DMS 273 (cell line): ENCODE data around the gene SOBP.

Experiments used
- DNase-seq: peaks from one replicate; lab custom pipeline; 2025; ENCODE audit not compliant: unreplicated experiment; lab: John Stamatoyannopoulos, UW

Gene SOBP

GRCh38 chr6:107485157-107485556, 4.8 kb upstream of the SOBP start:
- DNase-seq: no peak

DNA sequence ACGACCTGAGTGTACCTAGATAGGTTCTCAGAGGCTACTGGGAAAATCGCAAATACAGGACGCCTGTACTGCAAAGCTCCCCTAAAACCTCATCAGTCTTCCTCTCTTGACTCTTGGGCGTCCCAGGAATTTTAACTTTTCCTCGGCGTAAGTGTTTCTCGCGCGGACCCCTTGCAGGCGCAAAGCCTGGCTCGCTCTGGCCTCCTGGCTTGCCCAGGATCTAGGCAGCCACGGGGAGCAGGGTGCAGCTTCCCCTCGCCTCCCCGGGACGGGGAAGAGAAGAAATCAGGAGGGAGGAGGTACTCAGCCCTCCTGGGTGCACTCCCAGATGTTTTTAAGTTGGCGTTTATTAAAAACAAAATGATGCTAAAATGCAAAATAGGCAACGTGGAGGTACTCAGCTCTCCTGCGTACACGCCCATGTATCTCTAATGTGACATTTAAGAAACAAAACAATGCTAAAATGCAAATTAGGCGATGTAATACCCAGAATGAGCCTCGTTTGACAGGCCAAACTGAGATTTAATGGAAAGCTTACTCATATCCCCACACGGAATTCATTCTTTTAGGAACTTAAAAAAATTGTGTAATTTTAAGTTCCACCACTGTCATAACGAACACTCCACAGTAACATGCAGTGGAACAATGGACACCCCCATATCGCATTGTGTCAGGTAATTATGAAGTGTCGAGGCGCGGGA, 1.6 kb upstream of the SOBP start:
- DNase-seq: peak; percentile 27

- peak; percentile 76 for DNase-seq
These were observed 862 bp upstream of the SOBP start for GRCh38 chr6:107488875-107489635.

GRCh38 chr6:107490566-107491137, 735 bp downstream of the SOBP start:
- DNase-seq: no peak

DNA sequence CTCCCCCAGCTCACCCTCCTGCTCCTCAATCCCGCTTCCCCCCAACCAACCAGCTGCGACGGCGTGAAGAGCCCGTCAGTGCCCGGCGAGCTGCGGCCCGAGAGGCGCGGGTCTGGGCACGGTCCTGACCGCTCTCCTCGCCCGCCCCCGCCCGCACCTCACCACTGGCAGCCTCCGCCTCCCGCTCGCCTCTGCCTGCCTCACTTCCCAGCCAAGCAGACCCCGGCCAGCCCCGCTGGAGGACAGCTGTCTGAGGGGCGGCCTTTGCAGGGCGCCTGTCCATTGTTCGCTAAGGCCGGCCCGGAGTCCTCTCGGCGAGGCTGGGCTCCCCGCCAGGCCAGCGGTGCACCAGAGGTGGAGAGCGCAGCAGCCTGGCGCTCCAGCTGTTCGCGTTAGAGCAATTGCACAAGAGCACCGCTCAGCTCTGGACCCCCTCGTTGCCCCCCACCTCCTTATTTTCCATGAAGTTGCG, 1.3 kb downstream of the SOBP start:
- DNase-seq: peak; percentile 71

GRCh38 chr6:107491760-107492660, 2.1 kb downstream of the SOBP start:
- peak; percentile 70 for DNase-seq

GRCh38 chr6:107493158-107494057, 3.5 kb downstream of the SOBP start:
- peak; percentile 71 for DNase-seq

GRCh38 chr6:107495196-107495643, 5.3 kb downstream of the SOBP start:
- DNase-seq: no peak

DNA sequence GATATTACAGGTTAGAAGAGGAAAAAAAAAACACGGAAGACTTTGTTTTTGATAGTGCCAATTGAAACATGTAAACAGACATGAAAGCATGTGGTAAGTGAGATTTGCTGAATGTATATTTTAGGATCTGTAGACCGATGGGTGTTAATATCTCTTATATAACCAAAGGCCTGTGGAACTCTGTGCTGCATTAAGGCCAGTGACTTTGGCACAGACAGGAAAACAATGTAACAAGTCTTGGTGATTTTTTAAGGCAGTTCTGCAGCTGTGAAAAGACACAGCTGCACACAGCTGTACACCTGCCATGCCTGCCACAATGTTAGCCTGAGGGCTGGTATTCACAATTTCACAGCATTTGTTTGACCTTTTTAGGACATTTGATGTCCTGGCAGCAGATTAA, 6.1 kb downstream of the SOBP start:
- DNase-seq: no peak

DNA sequence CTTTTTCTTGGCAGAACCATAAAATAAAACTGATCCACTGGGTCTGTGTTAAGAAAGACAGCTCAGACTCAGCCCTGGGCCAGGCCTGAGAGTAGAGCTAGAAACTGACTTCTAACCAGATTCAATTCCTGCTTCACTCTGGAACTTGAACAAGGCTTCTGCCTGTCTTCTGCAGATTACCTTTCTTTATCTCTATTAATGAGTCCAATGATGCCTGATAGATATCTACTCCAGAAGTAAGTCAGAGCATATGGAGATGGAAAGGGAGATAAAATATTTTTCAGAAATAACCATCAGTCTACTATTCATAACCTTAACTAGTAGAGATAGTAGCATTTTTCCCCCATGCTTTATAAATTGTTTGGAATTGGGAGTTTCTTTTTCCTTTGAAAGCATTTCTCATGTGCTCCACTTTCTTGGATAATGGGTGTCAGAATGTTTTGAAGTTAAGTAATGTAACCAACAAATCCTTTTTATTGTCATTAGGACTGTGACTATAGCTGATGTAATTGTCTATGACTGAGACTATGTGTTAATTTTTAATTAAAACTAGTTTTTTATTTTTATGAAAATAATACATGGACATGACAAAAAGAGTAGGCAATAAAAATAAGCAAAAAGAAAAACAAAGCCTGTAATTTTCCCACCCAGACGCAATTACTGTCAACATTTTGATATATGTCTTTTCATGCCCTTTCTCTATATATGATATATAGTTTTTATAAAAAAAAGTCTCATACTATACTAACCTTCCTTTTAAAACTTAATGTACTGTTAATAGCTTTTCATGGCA, 7.2 kb downstream of the SOBP start:
- no peak for DNase-seq

DNA sequence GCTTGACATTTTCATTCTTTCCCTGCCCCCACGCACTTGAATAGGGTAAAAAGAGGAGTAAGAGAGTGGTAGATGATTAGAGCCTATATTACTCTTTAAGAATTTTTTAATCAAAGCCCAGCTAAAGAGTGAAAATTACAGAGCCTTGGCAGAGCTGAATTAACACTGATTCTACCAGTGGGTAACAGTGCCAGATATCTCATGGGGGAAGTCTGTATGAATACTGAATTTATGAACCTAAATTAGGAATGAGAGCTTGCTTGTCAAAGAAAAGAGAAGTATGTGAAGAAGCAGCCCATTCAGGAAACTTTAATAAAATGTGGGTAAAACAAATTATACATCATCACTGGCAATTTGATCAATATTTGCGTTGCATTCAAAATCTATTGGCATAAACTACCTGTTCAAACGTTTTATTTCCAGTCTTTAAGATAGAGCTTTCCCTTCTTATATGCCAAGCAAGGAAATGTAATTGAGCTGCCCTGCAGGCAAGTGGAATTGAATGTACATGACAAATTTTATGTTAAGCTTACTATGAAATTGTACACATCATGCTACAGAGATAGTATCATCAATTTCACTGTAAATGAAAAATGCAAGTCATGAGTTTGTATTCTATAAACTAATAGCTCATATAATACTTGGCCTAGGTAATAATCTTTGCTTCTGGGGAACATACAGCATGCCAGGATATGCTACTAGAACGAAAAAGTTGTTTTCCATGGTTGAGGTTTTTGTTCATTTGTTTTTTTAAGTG, 14.5 kb downstream of the SOBP start:
- no peak for DNase-seq

DNA sequence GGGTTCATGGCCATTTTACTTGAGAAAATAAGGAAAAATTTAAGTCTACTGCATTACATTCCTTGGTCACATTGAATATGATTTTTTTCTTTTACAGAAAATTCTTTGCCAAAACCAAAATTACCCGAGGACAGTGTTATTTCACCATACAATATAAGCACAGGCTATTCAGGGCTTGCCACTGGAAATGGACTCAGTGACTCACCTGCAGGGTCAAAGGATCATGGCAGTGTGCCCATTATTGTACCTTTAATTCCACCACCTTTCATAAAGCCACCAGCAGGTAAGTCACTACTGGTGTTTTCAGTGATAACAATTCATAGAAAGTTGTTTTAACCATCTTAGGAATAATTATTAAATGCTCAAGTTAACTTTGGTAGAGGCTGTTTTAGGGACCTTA, 16.2 kb downstream of the SOBP start:
- DNase-seq: no peak

DNA sequence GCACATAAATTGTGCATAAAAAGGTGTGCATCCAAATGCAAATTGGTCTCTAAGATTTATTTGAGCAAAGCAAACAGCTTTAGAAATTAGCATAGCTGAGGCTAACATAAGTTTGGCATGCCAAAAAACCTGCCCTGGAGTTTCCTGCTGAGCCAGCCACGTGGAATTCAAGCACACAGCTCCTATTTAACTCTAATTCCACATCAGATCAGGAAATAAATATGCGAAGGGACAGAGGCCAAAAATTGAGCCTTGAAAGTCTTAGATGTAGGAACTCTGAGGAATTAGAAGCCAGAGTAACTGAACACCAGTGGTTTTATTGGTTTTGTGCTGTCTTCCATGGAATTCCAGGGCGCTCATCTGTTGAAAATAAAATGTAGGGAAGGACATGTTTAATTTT, 19.6 kb downstream of the SOBP start:
- peak; percentile 52 for DNase-seq

GRCh38 chr6:107510108-107510507, 20.2 kb downstream of the SOBP start:
- no peak for DNase-seq

DNA sequence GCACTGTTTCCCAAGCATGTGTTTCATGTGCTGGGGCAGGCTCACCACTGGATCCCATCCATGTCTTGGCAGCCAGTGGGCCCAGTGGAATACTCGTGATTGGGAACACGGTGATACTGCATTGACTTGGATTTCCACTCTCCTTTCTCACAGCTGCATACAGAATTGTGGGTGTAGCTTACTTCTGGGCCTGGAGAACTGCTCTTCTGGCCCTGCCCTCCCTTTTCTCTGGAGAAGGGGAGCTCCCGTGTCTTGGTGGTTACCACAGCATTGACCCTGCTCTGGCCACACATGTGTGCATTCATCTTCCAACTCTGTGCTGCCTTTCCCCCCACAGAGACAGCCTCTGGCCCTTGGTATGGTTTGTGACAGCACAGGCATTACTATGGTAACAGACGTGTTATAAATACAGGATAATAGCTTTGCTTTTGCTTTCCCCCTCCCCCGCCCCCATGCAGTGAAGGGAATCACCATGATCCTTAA, 21.6 kb downstream of the SOBP start:
- no peak for DNase-seq

- no peak for DNase-seq
These were observed 23.3 kb downstream of the SOBP start for GRCh38 chr6:107513214-107513613.

DNA sequence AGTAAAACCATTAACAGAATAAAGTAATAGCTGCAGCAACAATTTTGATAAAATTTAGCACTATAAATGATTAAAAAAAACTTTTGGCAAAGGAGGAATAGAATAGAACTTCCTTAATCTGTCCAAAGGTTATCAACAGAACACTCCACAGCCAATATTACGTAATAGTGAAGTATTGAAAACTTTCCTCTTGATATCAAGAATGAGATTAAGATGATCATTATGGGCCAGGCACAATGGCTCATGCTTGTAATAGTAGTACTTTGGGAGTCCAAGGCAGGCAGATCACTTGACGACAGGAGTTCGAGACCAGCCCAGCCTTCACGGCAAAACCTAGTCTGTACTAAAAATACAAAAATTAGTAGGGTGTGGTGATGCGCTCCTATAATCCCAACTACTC, 26.0 kb downstream of the SOBP start:
- no peak for DNase-seq

DNA sequence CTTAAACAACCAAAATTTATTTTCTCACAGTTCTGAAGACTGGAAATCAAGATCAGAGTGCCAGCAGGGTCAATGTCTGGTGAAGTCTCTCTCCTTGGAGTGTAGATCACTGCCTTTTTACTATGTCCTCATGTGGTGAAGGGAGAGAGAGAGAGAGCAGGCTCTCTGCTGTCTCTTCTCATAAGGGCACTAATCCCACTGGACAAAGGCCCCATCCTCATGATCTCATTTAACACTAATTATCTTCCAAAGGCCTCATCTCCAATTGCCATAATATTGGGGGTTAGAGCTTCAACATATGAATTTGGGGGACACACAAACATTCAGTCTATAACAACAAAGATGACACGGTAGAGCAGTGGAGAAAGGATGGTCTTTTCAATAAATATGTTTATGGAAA, 27.4 kb downstream of the SOBP start:
- DNase-seq: no peak
